Fibroblast of pulmonary artery (primary cell): ENCODE results near the gene EEF1AKMT2.

Experiments
- DNase-seq: peaks from one replicate; pipeline ENCODE4 v3.0.0-alpha.2; 2010; ENCODE audit warnings: low read depth
- H3K4me3 ChIP-seq: replicated peaks from 2 replicates; pipeline ENCODE4 v1.5.1; 2011; ENCODE audit warnings: low read depth, mild to moderate bottlenecking, control low read depth, low read length, moderate library complexity
- CTCF ChIP-seq: IDR thresholded peaks from 2 replicates; pipeline ENCODE4 v1.5.1; 2011; ENCODE audit warnings: mild to moderate bottlenecking, control low read depth, low read length, inconsistent platforms; ENCODE audit errors: missing control alignments

EEF1AKMT2 gene

GRCh38 chr10:124713679-124714255 lies 77.9 kb downstream of the EEF1AKMT2 start:
- no peak for DNase-seq
- no peak for TF ChIP-seq CTCF
- no peak overlapping the region for H3K4me3 ChIP-seq

- DNase-seq: no peak
- H3K4me3 ChIP-seq: no peak overlapping the region
- no peak for TF ChIP-seq CTCF
Measured at GRCh38 chr10:124712704-124713407, 78.8 kb downstream of the EEF1AKMT2 start.

GRCh38 chr10:124711145-124711544 lies 80.5 kb downstream of the EEF1AKMT2 start:
- no peak for DNase-seq
- TF ChIP-seq CTCF: no peak
- no peak overlapping the region for H3K4me3 ChIP-seq

- TF ChIP-seq CTCF: no peak
- H3K4me3 ChIP-seq: no peak overlapping the region
- DNase-seq: no peak
Measured at GRCh38 chr10:124710266-124710881, 81.3 kb downstream of the EEF1AKMT2 start.

- no peak for TF ChIP-seq CTCF
- H3K4me3 ChIP-seq: no peak overlapping the region
- no peak for DNase-seq
Measured at GRCh38 chr10:124709861-124710260, 81.8 kb downstream of the EEF1AKMT2 start.

GRCh38 chr10:124708922-124709520 lies 82.7 kb downstream of the EEF1AKMT2 start:
- H3K4me3 ChIP-seq: no peak overlapping the region
- no peak for DNase-seq
- TF ChIP-seq CTCF: no peak
